Spleen (tissue), 7 donors: ENCODE data around the gene CDH9.

Experiments used
- CTCF ChIP-seq, 11 experiments: fragments of 200-600 bp in 7 of 11; fragments of 450-650 bp in 4 of 11; sonication (generic) in 4 of 11; IDR thresholded peaks in 8 of 11; conservative IDR thresholded peaks in 3 of 11; 1 replicate in 7 of 11; 2 replicates in 4 of 11; pipeline versions ENCODE4 v1.4.0 to v1.8.0; 2016 to 2021; ENCODE audit warnings: antibody characterized with exemption in 11 of 11, inconsistent platforms in 4 of 11, mild to moderate bottlenecking in 1 of 11
- POLR2A ChIP-seq, 3 donors: fragments of 450-650 bp; IDR thresholded peaks; one replicate each; pipeline ENCODE4 v1.5.1; 2017; ENCODE audit warnings: antibody characterized with exemption in 3 of 3, mild to moderate bottlenecking in 1 of 3
- donor health status: DM: no; HTN: no; CAD: no; lungs with moderate emphysema.
- donor health status: DM: no; HTN: no; CAD: no.
- donor health status: DM: no; HTN: no; CAD: no.

- TF ChIP-seq CTCF (IDR thresholded peaks at IDR 0.05 in 8 of 11, conservative IDR thresholded peaks at IDR 0.05 in 3 of 11) (no peak), POLR2A (IDR thresholded peaks at IDR 0.05) (no peak)
Measured at GRCh38 chr5:27041372-27041771, 3.0 kb upstream of the CDH9 start.
